ENCODE results near the gene NT5C3A.

DNA sequence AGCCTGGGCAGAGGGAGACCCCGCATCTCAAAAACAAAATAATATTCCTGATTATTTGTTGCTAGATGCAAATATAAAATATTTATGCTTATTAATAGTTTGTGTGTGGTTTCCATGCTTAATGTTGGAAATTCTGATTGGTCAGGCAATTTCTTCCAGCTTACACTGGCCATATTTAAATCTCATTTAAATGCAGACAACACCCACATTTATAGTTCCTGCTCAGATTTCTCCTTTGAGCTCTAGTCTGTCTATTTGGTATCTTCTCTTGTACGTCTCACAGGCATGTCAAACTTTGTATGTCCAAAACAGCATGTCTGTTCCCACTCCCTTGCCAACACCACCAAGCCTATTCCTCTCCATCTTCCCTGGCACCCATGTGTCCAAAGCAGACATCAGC lies 52.8 kb downstream of the NT5C3A start:
- TF ChIP-seq, protein P1, sequence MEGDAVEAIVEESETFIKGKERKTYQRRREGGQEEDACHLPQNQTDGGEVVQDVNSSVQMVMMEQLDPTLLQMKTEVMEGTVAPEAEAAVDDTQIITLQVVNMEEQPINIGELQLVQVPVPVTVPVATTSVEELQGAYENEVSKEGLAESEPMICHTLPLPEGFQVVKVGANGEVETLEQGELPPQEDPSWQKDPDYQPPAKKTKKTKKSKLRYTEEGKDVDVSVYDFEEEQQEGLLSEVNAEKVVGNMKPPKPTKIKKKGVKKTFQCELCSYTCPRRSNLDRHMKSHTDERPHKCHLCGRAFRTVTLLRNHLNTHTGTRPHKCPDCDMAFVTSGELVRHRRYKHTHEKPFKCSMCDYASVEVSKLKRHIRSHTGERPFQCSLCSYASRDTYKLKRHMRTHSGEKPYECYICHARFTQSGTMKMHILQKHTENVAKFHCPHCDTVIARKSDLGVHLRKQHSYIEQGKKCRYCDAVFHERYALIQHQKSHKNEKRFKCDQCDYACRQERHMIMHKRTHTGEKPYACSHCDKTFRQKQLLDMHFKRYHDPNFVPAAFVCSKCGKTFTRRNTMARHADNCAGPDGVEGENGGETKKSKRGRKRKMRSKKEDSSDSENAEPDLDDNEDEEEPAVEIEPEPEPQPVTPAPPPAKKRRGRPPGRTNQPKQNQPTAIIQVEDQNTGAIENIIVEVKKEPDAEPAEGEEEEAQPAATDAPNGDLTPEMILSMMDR (IDR thresholded peaks at IDR 0.05), result no peak
- TF ChIP-seq POLR2A (IDR thresholded peaks at IDR 0.05), result no peak
